ENCODE results near the gene PIK3IP1. TPM values are rescaled to one million over a fixed set of nuclear protein-coding genes. Genes with fewer than 3 reads are reported as not detected.

The PIK3IP1 gene
- polyA plus RNA-seq, 1 experiment = 11.8 TPM

GRCh38 chr22:31339148-31339832 is 47.0 kb upstream of the PIK3IP1 start:
- no peak for TF ChIP-seq CTCF (IDR thresholded peaks at IDR 0.05; ENCODE audit: insufficient read depth, low read depth, low read length)
- Histone ChIP-seq H3K4me3 (ENCODE audit: low read depth, low read length) (no peak overlapping the region), H3K36me3 (ENCODE audit: control insufficient read depth, insufficient read depth, low read length) (peaks cover 16% of the 10 kb centered on the region), H3K27me3 (ENCODE audit: control insufficient read depth, insufficient read depth, low read length) (no peaks in the 10 kb centered on the region)
- ChIA-PET CTCF (interaction anchor here (0.9 kb wide), 1 partner anchor 26 kb away, joined by 4 read pairs; no protein-coding TSS in a partner anchor), POLR2A (no interaction called here)
- no peak for DNase-seq (ENCODE audit: low read depth)

- ChIA-PET POLR2A (no interaction called here), CTCF (interaction anchor here (0.9 to 1.7 kb wide), 4 partner anchors 8 to 24 kb away, joined by 3 to 6 read pairs (median 4); partner anchors contain the start of gene PATZ1)
- Histone ChIP-seq H3K4me3 (ENCODE audit: low read depth, low read length) (no peak overlapping the region), H3K27me3 (ENCODE audit: control insufficient read depth, insufficient read depth, low read length) (no peaks in the 10 kb centered on the region), H3K36me3 (ENCODE audit: control insufficient read depth, insufficient read depth, low read length) (peaks cover 16% of the 10 kb centered on the region)
- no peak for DNase-seq (ENCODE audit: low read depth)
- TF ChIP-seq CTCF (IDR thresholded peaks at IDR 0.05; ENCODE audit: insufficient read depth, low read depth, low read length) = no peak
These were observed 44.9 kb upstream of the PIK3IP1 start for GRCh38 chr22:31337178-31337577.

- H3K4me3 ChIP-seq (ENCODE audit: low read depth, low read length) = no peak overlapping the region
- TF ChIP-seq CTCF (IDR thresholded peaks at IDR 0.05; ENCODE audit: insufficient read depth, low read depth, low read length) = no peak
- no peaks in the 10 kb centered on the region for H3K27me3 ChIP-seq (ENCODE audit: control insufficient read depth, insufficient read depth, low read length)
- no peak for DNase-seq (ENCODE audit: low read depth)
- CTCF ChIA-PET = interaction anchor here (1.2 to 2.4 kb wide), 3 partner anchors 10 to 21 kb away, joined by 4 to 5 read pairs (median 5); no protein-coding TSS in a partner anchor
- peaks cover 16% of the 10 kb centered on the region for H3K36me3 ChIP-seq (ENCODE audit: control insufficient read depth, insufficient read depth, low read length)
- POLR2A ChIA-PET = no interaction called here
These were observed 42.0 kb upstream of the PIK3IP1 start for GRCh38 chr22:31334329-31334728.

- POLR2A ChIA-PET = no interaction called here
- DNase-seq (ENCODE audit: low read depth) = no peak
These were observed 41.4 kb upstream of the PIK3IP1 start for GRCh38 chr22:31333641-31334040.

More at GRCh38 chr22:31333641-31334040, 41.4 kb upstream of the PIK3IP1 start:
- CTCF ChIA-PET = interaction anchor here (0.6 to 2.4 kb wide), 5 partner anchors 10 to 164 kb away, joined by 3 to 5 read pairs (median 4); no protein-coding TSS in a partner anchor
- H3K27me3 ChIP-seq (ENCODE audit: control insufficient read depth, insufficient read depth, low read length) = no peaks in the 10 kb centered on the region
- H3K36me3 ChIP-seq (ENCODE audit: control insufficient read depth, insufficient read depth, low read length) = peaks cover 19% of the 10 kb centered on the region
- no peak overlapping the region for H3K4me3 ChIP-seq (ENCODE audit: low read depth, low read length)
- TF ChIP-seq CTCF (IDR thresholded peaks at IDR 0.05; ENCODE audit: insufficient read depth, low read depth, low read length) = no peak

All from BJ (cell line).